CD8-positive, alpha-beta memory T cell (primary cell): ENCODE data around the gene VAV2. TPM values are rescaled to one million over a fixed set of nuclear protein-coding genes. Genes with fewer than 3 reads are reported as not detected.
A peak's percentile ranks its signal among the peaks of the same experiment; 100 is the strongest.

Experiments
- CTCF ChIA-PET: fragments of 350-600 bp; sonication (Branson Sonifier 250); formaldehyde crosslinking; loops from one replicate; lab custom pipeline; 2021; ENCODE audit warnings: antibody characterized with exemption; lab: Charles Lee
- POLR2A ChIA-PET: fragments of 350-600 bp; sonication (Branson Sonifier 250); formaldehyde crosslinking; loops from one replicate; lab custom pipeline; 2021; ENCODE audit warnings: antibody characterized with exemption; lab: Charles Lee
- DNase-seq, 5 donors: peaks; one replicate each; pipeline versions ENCODE4 v3.0.0 to v3.0.0-alpha.2; 2020 to 2022; ENCODE audit warnings: mixed read lengths in 1 of 5
- H3K27ac ChIP-seq: one replicate; pipeline ENCODE4 v1.7.0; 2013; ENCODE audit warnings: low read depth, mild to moderate bottlenecking, low read length, moderate library complexity
- H3K27me3 ChIP-seq: 2 replicates; pipeline ENCODE4 v1.7.0; 2013; ENCODE audit warnings: low read length, mild to moderate bottlenecking; ENCODE audit not compliant: insufficient read depth, poor library complexity, severe bottlenecking
- H3K36me3 ChIP-seq: 2 replicates; pipeline ENCODE4 v1.7.0; 2013; ENCODE audit warnings: mild to moderate bottlenecking, low read length, moderate library complexity; ENCODE audit not compliant: insufficient read depth
- H3K4me1 ChIP-seq: 2 replicates; pipeline ENCODE4 v1.7.0; 2013; ENCODE audit warnings: mild to moderate bottlenecking, low read length, moderate library complexity; ENCODE audit not compliant: insufficient read depth
- H3K4me3 ChIP-seq: 2 replicates; pipeline ENCODE4 v1.7.0; 2013; ENCODE audit warnings: mild to moderate bottlenecking, low read length
- H3K9me3 ChIP-seq: 2 replicates; pipeline ENCODE4 v1.7.0; 2013; ENCODE audit warnings: mild to moderate bottlenecking, low read length
- H3K27ac Mint-ChIP-seq, 8 donors: one replicate each; pipeline ENCODE4 v1.8.0; 2020 to 2021; ENCODE audit warnings: mixed read lengths in 8 of 8, mild to moderate bottlenecking in 6 of 8, inconsistent platforms in 3 of 8, moderate library complexity in 3 of 8
- H3K27me3 Mint-ChIP-seq, 2 donors: one replicate each; pipeline ENCODE4 v1.8.0; 2020 to 2021; ENCODE audit warnings: mixed read lengths in 2 of 2, mild to moderate bottlenecking in 1 of 2, moderate library complexity in 1 of 2
- H3K36me3 Mint-ChIP-seq, 3 donors: one replicate each; pipeline ENCODE4 v1.8.0; 2020 to 2021; ENCODE audit warnings: mixed read lengths in 3 of 3, inconsistent platforms in 1 of 3, mild to moderate bottlenecking in 1 of 3
- H3K4me1 Mint-ChIP-seq, 3 donors: one replicate each; pipeline ENCODE4 v1.8.0; 2020 to 2021; ENCODE audit warnings: mixed read lengths in 3 of 3, inconsistent platforms in 1 of 3, mild to moderate bottlenecking in 1 of 3
- H3K4me3 Mint-ChIP-seq, 7 donors: one replicate each; pipeline ENCODE4 v1.8.0; 2020 to 2021; ENCODE audit warnings: mixed read lengths in 7 of 7, mild to moderate bottlenecking in 6 of 7, moderate library complexity in 4 of 7, inconsistent platforms in 2 of 7
- H3K9me3 Mint-ChIP-seq, 5 donors: one replicate each; pipeline ENCODE4 v1.8.0; 2020 to 2022; ENCODE audit warnings: mixed read lengths in 5 of 5, mild to moderate bottlenecking in 3 of 5, moderate library complexity in 2 of 5, inconsistent platforms in 1 of 5
- polyA plus RNA-seq: library from polyadenylated mRNA; unstranded; fragments of 300-500 nt; fragmentation: Illumina TruSeq; gene quantifications from one replicate; pipeline ENCODE4 v1.2.3, GENCODE V29; 2021
- total RNA-seq, 2 experiments: library from RNA; stranded (reverse); gene quantifications; one replicate each; pipeline ENCODE4 v1.2.3, GENCODE V29; 2021

The VAV2 gene
- total and polyA plus RNA-seq, 3 experiments from 2014 or later, result 1.1 to 7.6 (median 6.0) TPM

GRCh38 chr9:133975511-133975910, 16.6 kb downstream of the VAV2 start:
- Mint-ChIP-seq H3K4me3 (no peak overlapping the region), H3K27ac (no peak overlapping the region), H3K36me3 (no peaks in the 10 kb centered on the region), H3K4me1 (no peaks in the 10 kb centered on the region), H3K9me3 (no peaks in the 10 kb centered on the region), H3K27me3 (no peaks in the 10 kb centered on the region)
- no peaks in the 10 kb centered on the region for H3K36me3 ChIP-seq
- CTCF ChIA-PET, result no interaction called here
- H3K27ac ChIP-seq, result no peak overlapping the region
- no peaks in the 10 kb centered on the region for H3K27me3 ChIP-seq
- H3K9me3 ChIP-seq, result no peaks in the 10 kb centered on the region
- H3K4me3 ChIP-seq, result no peak overlapping the region
- POLR2A ChIA-PET, result no interaction called here
- DNase-seq, result peak in 1 of 5 donors; percentile 24
- no peaks in the 10 kb centered on the region for H3K4me1 ChIP-seq

DNA sequence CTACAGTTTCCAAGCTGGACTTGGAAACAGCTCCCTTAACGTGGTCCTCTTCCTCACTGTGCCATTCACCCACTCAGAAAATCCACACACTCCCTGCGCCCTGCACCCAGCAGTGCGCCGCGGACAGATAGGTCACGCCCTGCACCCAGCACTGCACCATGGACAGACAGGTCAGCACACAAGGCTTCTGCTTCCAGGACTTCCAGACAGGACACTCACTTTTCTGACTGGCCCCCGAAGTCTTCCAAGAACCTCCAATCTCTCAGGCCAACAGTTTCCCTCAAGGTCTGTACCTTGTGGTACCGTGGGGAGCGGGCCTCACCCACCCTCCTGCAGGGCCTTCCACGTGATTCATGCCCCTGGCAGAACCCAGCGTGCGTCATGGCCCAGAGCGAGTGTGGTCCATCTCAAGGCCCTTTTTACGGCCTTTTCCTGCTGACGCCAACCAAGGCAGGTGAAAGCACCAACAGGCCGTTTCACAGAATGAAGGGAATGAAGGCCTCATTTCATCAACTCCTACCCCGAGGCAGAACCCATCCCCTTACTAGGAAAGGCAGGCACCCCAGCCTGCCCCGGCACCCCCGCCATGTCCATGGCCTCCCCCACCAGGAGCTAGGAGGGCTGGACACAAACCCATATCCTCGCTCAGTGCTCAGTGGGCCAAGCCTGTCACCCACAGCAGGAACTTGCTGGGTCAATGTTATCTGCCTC, 17.3 kb downstream of the VAV2 start:
- H3K4me1 ChIP-seq, result no peaks in the 10 kb centered on the region
- no peak overlapping the region for H3K27ac Mint-ChIP-seq
- CTCF ChIA-PET, result no interaction called here

DNA sequence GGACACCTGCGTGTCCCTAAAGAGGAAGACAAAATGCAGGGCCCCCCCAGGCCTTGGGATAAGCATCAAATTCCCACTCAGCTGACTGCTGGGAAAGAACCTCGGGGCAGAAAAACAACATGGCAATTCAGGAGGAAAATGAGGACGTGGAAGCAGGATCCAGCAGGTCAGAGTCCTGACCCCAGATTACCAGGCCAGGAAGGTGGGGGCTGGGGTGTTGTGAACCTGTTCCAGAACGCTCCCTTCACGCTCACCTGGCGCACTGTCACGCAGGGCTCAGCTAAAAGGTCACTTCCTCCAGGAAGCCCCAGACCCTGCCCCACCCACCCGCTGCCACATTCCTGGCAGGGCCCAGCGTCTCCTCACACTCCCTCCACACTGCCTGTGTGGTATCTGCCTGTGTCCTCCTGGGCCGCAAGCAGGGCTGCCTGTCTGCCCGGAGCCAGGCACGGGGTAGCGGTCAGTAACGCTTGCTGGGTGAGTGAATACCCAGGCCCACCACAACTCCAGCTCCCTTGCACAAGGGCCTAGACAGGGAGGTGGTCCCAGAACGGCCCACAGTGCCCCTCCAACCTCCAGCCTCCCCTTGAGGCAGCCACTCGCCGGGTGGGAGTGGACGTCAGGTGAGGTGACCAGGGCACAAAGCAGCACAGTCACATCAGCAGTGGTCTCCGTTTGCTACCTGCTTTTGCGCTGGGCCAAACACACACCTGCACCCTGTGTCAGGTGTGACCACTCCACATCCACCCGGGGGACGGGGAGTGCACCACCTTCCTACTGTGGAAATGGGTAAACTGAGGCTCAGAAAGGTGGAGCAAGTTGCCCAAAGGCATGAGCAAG, 18.1 kb downstream of the VAV2 start:
- H3K9me3 Mint-ChIP-seq, result no peaks in the 10 kb centered on the region
- ChIA-PET CTCF (no interaction called here), POLR2A (no interaction called here)

More for the DNA sequence above, 17.3 kb downstream of the VAV2 start:
- Histone ChIP-seq H3K9me3 (no peaks in the 10 kb centered on the region), H3K4me3 (no peak overlapping the region), H3K27me3 (no peaks in the 10 kb centered on the region), H3K36me3 (no peaks in the 10 kb centered on the region), H3K27ac (no peak overlapping the region)
- Mint-ChIP-seq H3K27me3 (no peaks in the 10 kb centered on the region), H3K4me1 (no peaks in the 10 kb centered on the region), H3K4me3 (no peak overlapping the region), H3K9me3 (no peaks in the 10 kb centered on the region), H3K36me3 (no peaks in the 10 kb centered on the region)
- DNase-seq, result peak in 1 of 5 donors; percentile 36
- POLR2A ChIA-PET, result no interaction called here

GRCh38 chr9:133973111-133973790, 18.9 kb downstream of the VAV2 start:
- H3K27ac Mint-ChIP-seq, result no peak overlapping the region
- Histone ChIP-seq H3K4me3 (no peak overlapping the region), H3K36me3 (no peaks in the 10 kb centered on the region), H3K27ac (no peak overlapping the region), H3K4me1 (no peaks in the 10 kb centered on the region), H3K9me3 (no peaks in the 10 kb centered on the region), H3K27me3 (no peaks in the 10 kb centered on the region)
- POLR2A ChIA-PET, result no interaction called here
- CTCF ChIA-PET, result no interaction called here
- H3K4me3 Mint-ChIP-seq, result no peak overlapping the region
- no peak for DNase-seq
- H3K9me3 Mint-ChIP-seq, result no peaks in the 10 kb centered on the region
- no peaks in the 10 kb centered on the region for H3K27me3 Mint-ChIP-seq
- no peaks in the 10 kb centered on the region for H3K4me1 Mint-ChIP-seq
- no peaks in the 10 kb centered on the region for H3K36me3 Mint-ChIP-seq

More for the DNA sequence above, 18.1 kb downstream of the VAV2 start:
- no peaks in the 10 kb centered on the region for H3K4me1 Mint-ChIP-seq
- Histone ChIP-seq H3K27me3 (no peaks in the 10 kb centered on the region), H3K27ac (no peak overlapping the region), H3K4me3 (no peak overlapping the region), H3K36me3 (no peaks in the 10 kb centered on the region), H3K9me3 (no peaks in the 10 kb centered on the region), H3K4me1 (no peaks in the 10 kb centered on the region)
- no peak overlapping the region for H3K27ac Mint-ChIP-seq
- DNase-seq, result peak in 1 of 5 donors; percentile 21
- H3K36me3 Mint-ChIP-seq, result no peaks in the 10 kb centered on the region
- H3K27me3 Mint-ChIP-seq, result no peaks in the 10 kb centered on the region
- no peak overlapping the region for H3K4me3 Mint-ChIP-seq

- Histone ChIP-seq H3K36me3 (no peaks in the 10 kb centered on the region), H3K27ac (no peak overlapping the region), H3K27me3 (no peaks in the 10 kb centered on the region), H3K4me3 (no peak overlapping the region), H3K4me1 (no peaks in the 10 kb centered on the region), H3K9me3 (no peaks in the 10 kb centered on the region)
- no peaks in the 10 kb centered on the region for H3K9me3 Mint-ChIP-seq
- peaks cover 0 to 1% (median 0%) of the 10 kb centered on the region in 3 donors for H3K4me1 Mint-ChIP-seq
- POLR2A ChIA-PET, result no interaction called here
- no peak overlapping the region for H3K4me3 Mint-ChIP-seq
- no peak for DNase-seq
- H3K27ac Mint-ChIP-seq, result peak overlapping the region in 1 of 8 donors; percentile 96
- H3K36me3 Mint-ChIP-seq, result peaks cover 0 to under 1% (median 0%) of the 10 kb centered on the region in 3 donors
- CTCF ChIA-PET, result no interaction called here
- no peaks in the 10 kb centered on the region for H3K27me3 Mint-ChIP-seq
Measured at GRCh38 chr9:133971981-133972941, 19.9 kb downstream of the VAV2 start.

DNA sequence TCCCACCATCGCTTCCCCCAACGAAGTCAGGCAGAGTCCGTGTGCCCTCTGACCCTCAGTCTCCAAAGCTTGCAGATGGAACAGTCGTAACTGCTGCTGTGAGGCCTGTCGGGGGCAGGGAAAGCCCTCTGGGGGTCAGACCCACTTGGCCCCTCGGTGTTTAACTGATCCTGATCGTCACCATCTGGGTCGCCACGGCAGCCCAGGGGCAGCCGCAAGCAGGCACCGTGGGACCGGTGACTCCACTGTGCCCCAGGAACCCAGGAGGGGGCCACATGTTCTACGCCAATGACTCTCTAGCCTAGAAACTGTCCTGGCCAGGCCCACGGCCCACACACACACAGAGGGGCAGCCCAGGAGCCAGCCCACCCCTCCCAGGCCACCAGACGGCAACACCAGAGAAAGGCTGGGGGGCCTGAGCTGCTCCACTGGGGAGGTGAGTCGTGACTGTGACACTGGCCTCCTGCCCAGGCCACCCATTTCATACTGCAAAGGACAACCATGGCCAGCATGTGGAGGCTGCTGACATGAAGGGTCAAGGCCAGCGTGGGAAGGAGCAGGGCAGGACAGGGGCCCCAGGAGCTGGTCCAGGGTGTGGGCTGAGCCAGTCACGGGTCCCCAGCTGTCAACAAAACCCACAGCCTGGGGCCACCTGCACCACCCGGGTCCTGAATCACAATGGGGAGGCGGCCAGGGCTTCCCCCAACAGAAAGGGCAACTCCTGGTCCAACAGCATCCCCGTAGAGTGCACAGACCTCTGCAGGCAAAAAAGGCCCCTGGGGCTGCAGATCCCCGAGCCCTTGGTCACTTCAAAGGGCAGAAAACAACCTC, 20.8 kb downstream of the VAV2 start:
- ChIA-PET CTCF (no interaction called here), POLR2A (no interaction called here)
- H3K9me3 ChIP-seq, result no peaks in the 10 kb centered on the region
- Mint-ChIP-seq H3K27ac (peak overlapping the region in 1 of 8 donors; percentile 50), H3K27me3 (no peaks in the 10 kb centered on the region), H3K4me1 (peaks cover 0 to 6% (median 1%) of the 10 kb centered on the region in 3 donors), H3K4me3 (no peak overlapping the region), H3K9me3 (no peaks in the 10 kb centered on the region), H3K36me3 (peaks cover 0 to 3% (median 0%) of the 10 kb centered on the region in 3 donors)
- H3K4me1 ChIP-seq, result no peaks in the 10 kb centered on the region
- no peaks in the 10 kb centered on the region for H3K27me3 ChIP-seq
- H3K4me3 ChIP-seq, result no peak overlapping the region
- H3K36me3 ChIP-seq, result no peaks in the 10 kb centered on the region
- DNase-seq, result no peak
- no peak overlapping the region for H3K27ac ChIP-seq

GRCh38 chr9:133970581-133971058, 21.5 kb downstream of the VAV2 start:
- H3K9me3 ChIP-seq, result no peaks in the 10 kb centered on the region
- H3K36me3 Mint-ChIP-seq, result peaks cover 0 to 8% (median 0%) of the 10 kb centered on the region in 3 donors
- CTCF ChIA-PET, result no interaction called here
- H3K27ac ChIP-seq, result no peak overlapping the region
- H3K4me1 ChIP-seq, result no peaks in the 10 kb centered on the region
- no peak for DNase-seq
- H3K27me3 Mint-ChIP-seq, result no peaks in the 10 kb centered on the region
- H3K36me3 ChIP-seq, result no peaks in the 10 kb centered on the region
- H3K4me1 Mint-ChIP-seq, result peaks cover 0 to 6% (median 1%) of the 10 kb centered on the region in 3 donors
- H3K27me3 ChIP-seq, result no peaks in the 10 kb centered on the region
- H3K4me3 Mint-ChIP-seq, result no peak overlapping the region
- H3K4me3 ChIP-seq, result no peak overlapping the region
- peaks cover 0 to 5% (median 2%) of the 10 kb centered on the region in 5 donors for H3K9me3 Mint-ChIP-seq
- POLR2A ChIA-PET, result no interaction called here
- peak overlapping the region in 1 of 8 donors; percentile 50 for H3K27ac Mint-ChIP-seq
